Loucy (cell line): ENCODE results near the gene RAC3.

Source experiments
- EZH2phosphoT487 ChIP-seq: fragments of 200-600 bp; IDR thresholded peaks from 2 replicates; pipeline ENCODE4 v1.6.1; 2018; ENCODE audit warnings: antibody characterized with exemption, mild to moderate bottlenecking, moderate library complexity, borderline replicate concordance
- TF ChIP-seq, protein P1 (sequence below): fragments of 200-600 bp; sonication (generic); conservative IDR thresholded peaks from 2 replicates; pipeline ENCODE4 v1.5.1; 2014; ENCODE audit warnings: mild to moderate bottlenecking, antibody characterized with exemption, low read length

GRCh38 chr17:82008941-82009405 lies 22.5 kb upstream of the RAC3 start:
- TF ChIP-seq, protein P1, sequence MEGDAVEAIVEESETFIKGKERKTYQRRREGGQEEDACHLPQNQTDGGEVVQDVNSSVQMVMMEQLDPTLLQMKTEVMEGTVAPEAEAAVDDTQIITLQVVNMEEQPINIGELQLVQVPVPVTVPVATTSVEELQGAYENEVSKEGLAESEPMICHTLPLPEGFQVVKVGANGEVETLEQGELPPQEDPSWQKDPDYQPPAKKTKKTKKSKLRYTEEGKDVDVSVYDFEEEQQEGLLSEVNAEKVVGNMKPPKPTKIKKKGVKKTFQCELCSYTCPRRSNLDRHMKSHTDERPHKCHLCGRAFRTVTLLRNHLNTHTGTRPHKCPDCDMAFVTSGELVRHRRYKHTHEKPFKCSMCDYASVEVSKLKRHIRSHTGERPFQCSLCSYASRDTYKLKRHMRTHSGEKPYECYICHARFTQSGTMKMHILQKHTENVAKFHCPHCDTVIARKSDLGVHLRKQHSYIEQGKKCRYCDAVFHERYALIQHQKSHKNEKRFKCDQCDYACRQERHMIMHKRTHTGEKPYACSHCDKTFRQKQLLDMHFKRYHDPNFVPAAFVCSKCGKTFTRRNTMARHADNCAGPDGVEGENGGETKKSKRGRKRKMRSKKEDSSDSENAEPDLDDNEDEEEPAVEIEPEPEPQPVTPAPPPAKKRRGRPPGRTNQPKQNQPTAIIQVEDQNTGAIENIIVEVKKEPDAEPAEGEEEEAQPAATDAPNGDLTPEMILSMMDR, result no peak
- no peak for TF ChIP-seq EZH2phosphoT487
